Activated CD4-positive, alpha-beta memory T cell treated with anti-CD3 and anti-CD28 coated beads, Interleukin-2, amount 10 ng/mL, durations not matched to agents 7 days and 5 days (primary cell): ENCODE measurements around the gene RAD9A. TPM values are rescaled to one million over a fixed set of nuclear protein-coding genes. Genes with fewer than 3 reads are reported as not detected.

Source experiments
- CTCF ChIA-PET: fragments of 350-600 bp; sonication (Branson Sonifier 250); formaldehyde crosslinking; loops from one replicate; lab custom pipeline; 2021; ENCODE audit warnings: antibody characterized with exemption, inconsistent platforms; lab: Charles Lee
- POLR2A ChIA-PET: fragments of 350-600 bp; sonication (Branson Sonifier 250); formaldehyde crosslinking; loops from one replicate; lab custom pipeline; 2021; ENCODE audit warnings: antibody characterized with exemption; lab: Charles Lee
- DNase-seq: peaks from one replicate; pipeline ENCODE4 v3.0.0-alpha.2; 2020
- H3K27ac Mint-ChIP-seq: one replicate; pipeline ENCODE4 v1.8.0; 2021; ENCODE audit warnings: mild to moderate bottlenecking, mixed read lengths
- H3K27me3 Mint-ChIP-seq: one replicate; pipeline ENCODE4 v1.8.0; 2021; ENCODE audit warnings: mixed read lengths
- H3K36me3 Mint-ChIP-seq: one replicate; pipeline ENCODE4 v1.8.0; 2021; ENCODE audit warnings: low read depth, mixed read lengths
- H3K4me1 Mint-ChIP-seq: one replicate; pipeline ENCODE4 v1.8.0; 2021; ENCODE audit warnings: mixed read lengths
- H3K4me3 Mint-ChIP-seq: one replicate; pipeline ENCODE4 v1.8.0; 2021; ENCODE audit warnings: mild to moderate bottlenecking, mixed read lengths
- H3K9me3 Mint-ChIP-seq: one replicate; pipeline ENCODE4 v1.8.0; 2021; ENCODE audit warnings: mixed read lengths
- total RNA-seq, 2 experiments: library from RNA; stranded (reverse); gene quantifications; one replicate each; pipeline ENCODE4 v1.2.3, GENCODE V29; 2021

RAD9A gene
- total RNA-seq, 2 experiments from 2014 or later = 48.0 to 53.9 TPM

DNA sequence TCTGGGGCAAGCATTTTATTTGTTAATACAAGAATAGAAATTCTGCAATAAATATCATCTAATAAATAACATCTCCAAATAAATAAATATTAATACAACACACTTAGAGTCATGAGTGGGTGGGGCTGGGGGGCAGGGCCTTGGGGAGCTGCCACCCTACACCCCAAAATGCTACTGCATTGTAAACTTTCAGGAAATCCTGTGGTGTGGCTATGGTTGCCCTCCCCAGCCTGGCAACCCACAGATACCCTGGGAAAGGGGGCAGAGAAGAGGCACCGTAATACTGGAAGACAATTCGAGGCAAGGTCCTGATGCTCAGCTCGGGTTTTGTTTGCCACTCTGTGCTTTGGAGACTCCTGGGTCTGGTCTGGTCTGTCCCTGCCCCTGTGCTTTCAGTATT lies 27.6 kb upstream of the RAD9A start:
- no peak overlapping the region for H3K4me3 Mint-ChIP-seq
- no peak overlapping the region for H3K27ac Mint-ChIP-seq
- no peaks in the 10 kb centered on the region for H3K36me3 Mint-ChIP-seq
- H3K9me3 Mint-ChIP-seq = no peaks in the 10 kb centered on the region
- peaks cover 51% of the 10 kb centered on the region for H3K27me3 Mint-ChIP-seq
- CTCF ChIA-PET = interaction anchor here (0.7 to 35.2 kb wide), 4 partner anchors 7 to 64 kb away, joined by 3 to 847 read pairs (median 430); partner anchors contain the start of genes CLCF1, POLD4 and RAD9A
- POLR2A ChIA-PET = interaction anchor here (1.0 to 5.6 kb wide), 4 partner anchors 10 to 37 kb away, joined by 3 to 40 read pairs (median 4); partner anchors contain the start of gene POLD4
- DNase-seq = no peak
- peaks cover 31% of the 10 kb centered on the region for H3K4me1 Mint-ChIP-seq

DNA sequence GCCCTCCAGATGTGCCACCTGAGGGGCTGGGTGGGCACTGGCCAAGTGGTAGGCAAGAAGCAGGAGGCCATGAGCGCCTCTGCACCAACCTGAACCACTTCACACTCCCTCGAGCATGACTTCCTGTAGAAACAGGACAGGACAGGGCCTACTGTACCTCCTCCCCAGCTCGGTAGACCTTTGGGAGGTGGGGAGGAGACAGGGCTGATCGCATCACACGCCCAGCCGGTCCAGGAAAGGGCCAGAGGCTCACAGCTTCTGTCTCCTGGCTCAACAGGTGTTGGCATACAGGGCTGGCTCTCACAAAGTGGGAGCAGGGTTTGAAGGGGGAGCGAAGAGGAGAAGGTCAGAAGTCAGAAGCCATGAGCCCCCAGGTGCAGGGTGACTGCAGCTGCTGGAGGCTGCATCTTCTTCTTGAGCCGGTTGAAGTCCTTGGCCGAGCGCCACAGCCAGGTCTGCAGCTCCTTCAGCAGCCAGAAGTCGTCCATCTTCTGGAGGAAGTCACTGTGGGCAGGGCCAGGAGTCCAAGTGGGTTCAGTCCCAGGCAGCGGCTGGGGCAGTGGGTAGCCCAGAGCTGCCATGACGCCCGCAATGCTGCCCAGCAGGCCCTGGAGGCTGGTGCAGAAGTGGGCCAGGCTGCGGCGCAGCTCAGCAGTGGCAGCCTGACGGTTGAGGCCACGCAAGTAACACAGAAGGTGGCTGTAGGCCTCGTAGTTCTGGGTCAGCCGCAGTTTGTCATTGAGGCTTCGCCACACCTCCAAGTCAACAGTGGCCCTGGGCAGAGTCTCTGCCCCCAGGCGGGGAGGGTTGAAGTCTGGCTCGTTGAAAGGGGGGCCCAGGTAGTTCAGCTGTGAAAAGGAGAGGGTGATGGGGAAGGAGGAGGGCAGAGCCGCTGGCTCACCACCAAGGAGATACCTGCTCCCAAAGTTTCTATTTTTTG lies 26.7 kb upstream of the RAD9A start:
- Mint-ChIP-seq H3K4me1 (peaks cover 40% of the 10 kb centered on the region), H3K4me3 (no peak overlapping the region), H3K36me3 (no peaks in the 10 kb centered on the region), H3K9me3 (no peaks in the 10 kb centered on the region), H3K27me3 (peaks cover 58% of the 10 kb centered on the region), H3K27ac (no peak overlapping the region)
- no peak for DNase-seq
- POLR2A ChIA-PET = interaction anchor here (1.0 to 5.6 kb wide), 4 partner anchors 9 to 36 kb away, joined by 3 to 40 read pairs (median 4); partner anchors contain the start of gene POLD4
- CTCF ChIA-PET = interaction anchor here (18.6 to 35.2 kb wide), 2 partner anchors 7 to 11 kb away, joined by 847 read pairs; partner anchors contain the start of genes CLCF1, POLD4 and RAD9A

DNA sequence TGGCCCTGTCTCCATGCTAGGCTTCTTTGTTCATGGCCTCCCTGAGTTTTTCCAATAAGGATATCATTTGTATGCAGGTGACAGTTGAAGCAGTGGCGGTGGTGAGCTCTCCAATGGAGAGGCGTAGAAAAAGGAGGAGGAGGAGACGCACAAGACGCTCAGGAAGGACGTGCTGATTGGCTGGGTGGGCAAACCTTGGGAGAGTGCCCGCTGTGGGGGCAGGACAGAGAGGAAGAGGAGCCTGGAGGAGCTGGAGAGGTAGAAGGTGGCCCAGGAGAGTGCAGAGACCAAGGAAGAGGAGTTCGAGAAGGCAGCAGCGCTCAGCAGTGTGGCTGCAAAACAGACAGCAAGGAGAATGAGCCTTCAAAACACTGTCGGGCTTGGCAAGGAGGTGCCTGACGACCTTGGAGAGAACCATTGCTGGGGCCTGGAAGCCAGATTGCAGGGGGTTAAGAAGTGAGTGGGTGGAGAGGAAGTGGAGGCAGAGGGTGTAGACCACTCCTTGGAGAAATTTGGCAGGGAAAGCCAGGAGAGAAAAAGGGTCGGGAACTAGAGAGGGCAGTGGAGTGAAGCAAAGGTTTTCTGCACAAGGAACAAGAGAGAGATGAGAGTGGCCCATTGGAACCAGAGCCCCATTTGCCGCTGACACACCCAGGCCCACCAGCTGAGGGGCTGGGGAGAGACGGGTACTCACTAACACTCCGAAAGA lies 25.9 kb upstream of the RAD9A start:
- no peak overlapping the region for H3K4me3 Mint-ChIP-seq
- DNase-seq = no peak
- no peaks in the 10 kb centered on the region for H3K9me3 Mint-ChIP-seq
- POLR2A ChIA-PET = interaction anchor here (2.0 to 5.6 kb wide), 2 partner anchors 12 to 35 kb away, joined by 6 to 40 read pairs; partner anchors contain the start of gene POLD4
- H3K27me3 Mint-ChIP-seq = peaks cover 66% of the 10 kb centered on the region
- peaks cover 46% of the 10 kb centered on the region for H3K4me1 Mint-ChIP-seq
- no peak overlapping the region for H3K27ac Mint-ChIP-seq
- CTCF ChIA-PET = interaction anchor here (18.6 to 35.2 kb wide), 2 partner anchors 8 to 10 kb away, joined by 847 read pairs; partner anchors contain the start of genes CLCF1, POLD4 and RAD9A
- no peaks in the 10 kb centered on the region for H3K36me3 Mint-ChIP-seq

DNA sequence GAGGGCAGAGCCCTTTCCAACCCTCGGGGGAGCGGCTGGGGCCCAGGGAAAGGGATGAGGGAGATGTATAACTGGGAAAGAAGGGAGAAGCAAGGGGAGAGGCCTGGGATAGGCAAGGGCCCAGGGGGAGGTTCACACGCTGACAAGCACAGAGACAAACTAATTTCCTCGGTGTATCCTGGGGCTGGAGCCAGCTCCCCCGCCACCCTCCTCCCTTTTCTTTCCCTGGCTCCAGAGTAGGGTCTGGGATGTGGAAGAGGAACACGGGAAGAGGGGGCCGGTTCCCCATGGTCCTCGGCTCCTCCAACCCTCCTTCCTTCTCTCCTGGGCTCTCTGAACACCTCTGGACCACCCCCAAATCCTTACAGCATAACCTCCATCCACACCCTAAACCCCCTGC lies 25.2 kb upstream of the RAD9A start:
- ChIA-PET POLR2A (interaction anchor here (5.6 kb wide), 1 partner anchor 13 kb away, joined by 40 read pairs; the partner anchor contains the start of gene POLD4), CTCF (interaction anchor here (18.6 to 35.2 kb wide), 2 partner anchors 9 to 10 kb away, joined by 847 read pairs; partner anchors contain the start of genes CLCF1, POLD4 and RAD9A)
- Mint-ChIP-seq H3K27me3 (peaks cover 68% of the 10 kb centered on the region), H3K4me1 (peaks cover 52% of the 10 kb centered on the region), H3K9me3 (no peaks in the 10 kb centered on the region), H3K4me3 (no peak overlapping the region), H3K36me3 (no peaks in the 10 kb centered on the region), H3K27ac (no peak overlapping the region)
- DNase-seq = no peak

DNA sequence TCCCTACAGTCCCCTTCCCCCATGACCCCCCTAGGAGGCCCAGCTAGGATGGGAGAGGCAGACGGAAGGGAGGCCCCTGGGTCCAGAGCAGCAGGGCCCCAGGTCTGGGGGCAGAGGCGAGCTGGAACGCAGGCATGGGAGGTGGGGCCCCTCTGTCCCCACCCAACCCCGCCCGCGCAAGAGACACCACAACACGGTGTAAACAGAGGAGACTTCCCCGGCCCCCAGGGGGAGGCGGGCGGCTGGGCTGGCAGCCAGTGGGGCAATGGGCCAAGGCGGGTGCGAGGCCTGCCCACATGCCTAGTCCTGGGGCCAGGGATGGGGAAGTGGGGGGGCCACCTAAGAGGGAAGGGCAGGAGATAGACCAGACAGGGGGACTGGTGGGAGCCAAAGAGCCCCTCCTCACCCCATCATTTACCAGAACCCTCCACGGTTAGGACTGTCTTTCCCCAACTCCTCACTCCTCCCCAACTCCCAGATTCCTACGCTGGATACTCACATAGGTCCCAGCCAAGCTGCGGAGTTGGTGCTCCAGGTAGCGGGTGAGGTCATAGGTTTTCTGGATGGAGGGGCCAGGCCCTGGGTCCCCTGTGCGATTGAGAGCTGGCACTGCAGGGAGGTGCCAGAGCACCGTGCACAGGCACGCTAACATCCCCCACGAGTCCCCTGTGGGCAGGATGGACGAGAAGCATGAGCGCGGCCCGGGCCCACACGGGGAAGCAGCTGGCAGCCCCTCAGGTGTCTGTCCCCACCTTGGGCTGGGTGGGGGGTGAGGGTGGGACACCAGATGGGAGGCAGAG lies 24.6 kb upstream of the RAD9A start:
- POLR2A ChIA-PET = interaction anchor here (0.7 to 1.6 kb wide), 2 partner anchors 14 to 15 kb away, joined by 3 to 6 read pairs; partner anchors contain the start of gene POLD4
- no peak for DNase-seq
- Mint-ChIP-seq H3K27ac (no peak overlapping the region), H3K27me3 (peaks cover 66% of the 10 kb centered on the region), H3K4me1 (peaks cover 56% of the 10 kb centered on the region), H3K4me3 (no peak overlapping the region), H3K36me3 (no peaks in the 10 kb centered on the region), H3K9me3 (no peaks in the 10 kb centered on the region)
- CTCF ChIA-PET = interaction anchor here (6.0 to 35.2 kb wide), 3 partner anchors 9 to 14 kb away, joined by 49 to 847 read pairs (median 847); partner anchors contain the start of genes CLCF1, POLD4 and RAD9A

DNA sequence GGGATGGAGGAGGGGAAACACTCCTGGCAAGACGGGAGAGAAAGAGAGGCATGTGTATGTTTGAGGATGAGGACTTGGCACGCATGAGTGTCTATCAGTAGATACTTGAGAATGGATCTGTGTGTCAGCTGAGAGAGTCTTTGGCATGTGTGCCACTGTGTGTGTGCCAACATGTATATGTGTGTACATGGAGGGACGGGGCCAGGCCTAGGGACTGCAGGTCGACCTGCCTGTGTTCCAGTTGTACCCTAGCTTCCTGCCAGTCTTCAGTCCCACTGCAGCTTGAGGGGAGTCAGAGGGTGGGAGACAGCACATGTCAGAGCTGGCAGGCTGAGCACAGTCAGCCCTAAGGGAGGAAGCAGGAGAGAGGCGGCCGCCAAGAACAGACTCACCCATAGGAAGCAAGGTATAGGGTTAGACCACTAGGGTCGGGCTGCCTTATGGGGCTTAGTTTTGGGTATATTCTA lies 24.0 kb upstream of the RAD9A start:
- Mint-ChIP-seq H3K4me1 (peaks cover 55% of the 10 kb centered on the region), H3K27ac (no peak overlapping the region), H3K36me3 (no peaks in the 10 kb centered on the region), H3K4me3 (no peak overlapping the region), H3K9me3 (no peaks in the 10 kb centered on the region), H3K27me3 (peaks cover 60% of the 10 kb centered on the region)
- ChIA-PET CTCF (interaction anchor here (6.0 to 35.2 kb wide), 2 partner anchors 10 to 14 kb away, joined by 49 to 847 read pairs; partner anchors contain the start of gene POLD4), POLR2A (interaction anchor here (0.7 to 1.6 kb wide), 2 partner anchors 14 to 15 kb away, joined by 3 to 6 read pairs; partner anchors contain the start of gene POLD4)
- DNase-seq = no peak

DNA sequence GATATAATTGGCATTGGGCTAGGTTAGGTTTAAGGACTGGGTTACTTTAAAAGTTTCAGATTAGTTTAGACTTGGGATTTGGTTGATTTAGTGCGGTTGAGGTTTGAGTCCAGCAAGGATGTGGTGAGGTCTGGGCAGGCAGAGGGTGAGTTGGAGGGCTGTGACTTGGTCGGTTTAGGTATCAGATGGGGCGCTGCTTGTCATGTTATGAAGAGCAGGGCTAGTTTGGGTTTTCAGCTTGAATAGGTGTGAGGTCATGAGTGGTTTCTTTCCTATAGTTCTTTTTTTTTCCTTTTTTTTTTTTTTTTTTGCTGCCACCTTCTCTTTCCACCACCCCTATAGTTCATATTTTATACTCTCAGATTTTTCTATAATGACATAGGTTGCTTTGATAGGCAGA lies 23.2 kb upstream of the RAD9A start:
- CTCF ChIA-PET = interaction anchor here (1.7 to 35.2 kb wide), 3 partner anchors 11 to 116 kb away, joined by 3 to 847 read pairs (median 49); partner anchors contain the start of gene POLD4
- Mint-ChIP-seq H3K4me3 (no peak overlapping the region), H3K9me3 (no peaks in the 10 kb centered on the region), H3K27me3 (peaks cover 60% of the 10 kb centered on the region), H3K27ac (no peak overlapping the region), H3K4me1 (peaks cover 54% of the 10 kb centered on the region), H3K36me3 (no peaks in the 10 kb centered on the region)
- POLR2A ChIA-PET = interaction anchor here (0.7 to 6.1 kb wide), 2 partner anchors 14 to 106 kb away, joined by 3 to 85 read pairs; partner anchors contain the start of gene POLD4
- peak; percentile 55 for DNase-seq

DNA sequence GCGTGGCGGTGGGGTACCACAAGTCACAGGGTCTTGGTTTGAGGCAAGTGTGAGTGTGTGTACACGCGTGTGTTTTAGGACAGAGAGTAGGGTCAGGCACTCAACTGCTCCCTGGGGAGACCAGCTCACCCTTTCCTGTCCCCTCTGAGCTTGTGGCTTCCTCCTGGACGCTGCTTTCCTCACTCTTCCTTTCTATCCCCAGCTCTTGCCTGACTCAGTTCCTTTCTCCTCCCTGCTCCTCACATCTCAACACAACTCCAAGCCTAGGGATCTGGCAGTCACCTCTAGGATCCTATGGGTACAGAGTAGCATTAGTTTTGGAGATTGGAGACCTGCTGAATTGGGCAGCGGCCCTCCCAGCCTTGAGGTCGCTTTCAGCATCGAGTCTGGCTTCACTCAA lies 22.5 kb upstream of the RAD9A start:
- no peak overlapping the region for H3K4me3 Mint-ChIP-seq
- ChIA-PET CTCF (interaction anchor here (1.7 to 35.2 kb wide), 3 partner anchors 12 to 115 kb away, joined by 3 to 847 read pairs (median 49); partner anchors contain the start of gene POLD4), POLR2A (interaction anchor here (0.7 to 6.1 kb wide), 4 partner anchors 13 to 107 kb away, joined by 3 to 85 read pairs (median 5); partner anchors contain the start of gene POLD4)
- H3K27me3 Mint-ChIP-seq = peaks cover 61% of the 10 kb centered on the region
- no peak for DNase-seq
- no peaks in the 10 kb centered on the region for H3K36me3 Mint-ChIP-seq
- H3K4me1 Mint-ChIP-seq = peaks cover 53% of the 10 kb centered on the region
- H3K27ac Mint-ChIP-seq = no peak overlapping the region
- H3K9me3 Mint-ChIP-seq = no peaks in the 10 kb centered on the region

DNA sequence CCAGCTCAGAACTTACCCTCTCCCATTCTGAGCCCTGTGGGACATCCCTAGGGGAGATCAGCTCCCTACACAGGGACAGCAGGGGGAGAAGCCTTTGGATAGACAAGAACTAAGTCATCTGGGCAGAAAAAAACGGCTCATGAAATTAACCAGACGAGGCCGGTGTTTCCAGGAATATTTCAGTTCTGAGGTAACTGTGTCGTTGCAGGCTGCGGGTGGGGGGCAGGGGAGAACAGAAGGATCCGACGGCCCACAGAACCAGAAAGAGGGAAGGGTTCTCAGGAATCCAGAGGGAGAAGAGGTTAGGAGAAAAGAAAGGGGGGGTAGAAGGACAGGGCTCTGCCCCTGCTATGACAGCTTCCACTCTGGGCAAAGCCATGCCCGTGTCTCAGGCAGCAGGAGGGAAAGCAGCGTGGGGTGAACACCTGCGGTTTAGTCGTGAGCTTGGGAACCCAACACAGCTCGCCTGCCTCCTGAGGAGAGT lies 21.9 kb upstream of the RAD9A start:
- Mint-ChIP-seq H3K27me3 (peaks cover 66% of the 10 kb centered on the region), H3K36me3 (no peaks in the 10 kb centered on the region), H3K27ac (no peak overlapping the region), H3K4me1 (peaks cover 53% of the 10 kb centered on the region), H3K9me3 (no peaks in the 10 kb centered on the region), H3K4me3 (no peak overlapping the region)
- CTCF ChIA-PET = interaction anchor here (1.6 to 35.2 kb wide), 5 partner anchors 12 to 115 kb away, joined by 3 to 847 read pairs (median 6); partner anchors contain the start of gene POLD4
- POLR2A ChIA-PET = interaction anchor here (1.0 to 6.1 kb wide), 6 partner anchors 11 to 31 kb away, joined by 3 to 85 read pairs (median 4); partner anchors contain the start of genes POLD4 and PPP1CA
- no peak for DNase-seq

DNA sequence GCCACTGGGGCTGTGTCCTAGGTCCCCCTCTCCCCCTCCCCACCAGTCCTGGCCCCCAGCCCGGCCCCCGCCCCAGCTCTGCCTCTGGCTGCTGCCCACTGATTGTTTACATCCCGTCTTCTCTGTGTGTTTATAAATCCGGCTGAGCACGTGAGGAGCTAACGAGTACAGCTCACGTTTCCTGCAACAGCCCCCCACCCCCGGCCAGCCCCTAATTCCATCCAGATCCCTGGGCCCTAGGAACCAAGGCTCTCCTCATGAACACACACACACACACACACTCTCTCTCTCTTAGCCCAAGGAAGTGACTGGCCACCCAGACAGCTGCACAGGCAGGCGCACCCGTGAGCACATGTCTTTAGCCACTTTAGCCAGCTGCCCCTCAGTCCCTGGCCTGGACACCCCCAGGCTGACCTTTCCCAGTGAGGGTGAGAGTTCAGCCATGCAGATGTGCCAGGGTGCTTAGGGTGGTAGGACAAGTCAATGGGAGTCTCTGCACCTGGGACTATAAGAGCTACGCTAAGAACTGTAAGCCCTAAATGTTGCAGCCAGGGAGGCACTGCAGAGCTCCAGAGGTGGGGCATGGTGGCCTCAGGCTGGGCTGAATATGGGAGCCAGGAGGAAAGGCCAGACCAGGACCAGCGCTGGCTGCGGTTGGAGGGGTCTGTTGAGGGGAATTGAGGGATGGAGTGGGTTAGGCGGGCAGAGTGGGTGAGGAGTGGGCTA lies 21.3 kb upstream of the RAD9A start:
- peaks cover 52% of the 10 kb centered on the region for H3K4me1 Mint-ChIP-seq

More for the DNA sequence above, 21.3 kb upstream of the RAD9A start:
- no peak for DNase-seq
- H3K9me3 Mint-ChIP-seq = no peaks in the 10 kb centered on the region
- POLR2A ChIA-PET = interaction anchor here (1.0 to 6.1 kb wide), 7 partner anchors 9 to 31 kb away, joined by 3 to 85 read pairs (median 4); partner anchors contain the start of genes POLD4 and PPP1CA
- H3K27me3 Mint-ChIP-seq = peaks cover 66% of the 10 kb centered on the region
- no peak overlapping the region for H3K27ac Mint-ChIP-seq
- H3K4me3 Mint-ChIP-seq = no peak overlapping the region
- H3K36me3 Mint-ChIP-seq = no peaks in the 10 kb centered on the region
- CTCF ChIA-PET = interaction anchor here (0.6 to 35.2 kb wide), 6 partner anchors 11 to 114 kb away, joined by 3 to 847 read pairs (median 6); partner anchors contain the start of gene POLD4
